RWPE1 (cell line): ENCODE data around the gene PSMC3.
A peak's percentile ranks its signal among the peaks of the same experiment; 100 is the strongest.

Experiments
- CTCF ChIA-PET: fragments of 350-600 bp; sonication (Branson Sonifier 250); formaldehyde crosslinking; extraction: SDS; loops from one replicate; lab custom pipeline; 2021; lab: Yijun Ruan, JAX
- POLR2A ChIA-PET: fragments of 400-600 bp; formaldehyde crosslinking; extraction: SDS; loops from one replicate; lab custom pipeline; 2020; ENCODE audit warnings: antibody characterized with exemption; ENCODE audit not compliant: low non-redundant PET; lab: Yijun Ruan, JAX
- DNase-seq: peaks from one replicate; pipeline ENCODE4 v3.0.0; 2012; ENCODE audit warnings: low spot score
- H3K27ac ChIP-seq: fragments of 450-650 bp; 2 replicates; pipeline ENCODE4 v1.5.1; 2017
- TF ChIP-seq, protein P1 (sequence below): fragments of 450-650 bp; conservative IDR thresholded peaks from 2 replicates; pipeline ENCODE4 v1.5.1; 2017; ENCODE audit warnings: low read depth, mild to moderate bottlenecking

The PSMC3 gene

DNA sequence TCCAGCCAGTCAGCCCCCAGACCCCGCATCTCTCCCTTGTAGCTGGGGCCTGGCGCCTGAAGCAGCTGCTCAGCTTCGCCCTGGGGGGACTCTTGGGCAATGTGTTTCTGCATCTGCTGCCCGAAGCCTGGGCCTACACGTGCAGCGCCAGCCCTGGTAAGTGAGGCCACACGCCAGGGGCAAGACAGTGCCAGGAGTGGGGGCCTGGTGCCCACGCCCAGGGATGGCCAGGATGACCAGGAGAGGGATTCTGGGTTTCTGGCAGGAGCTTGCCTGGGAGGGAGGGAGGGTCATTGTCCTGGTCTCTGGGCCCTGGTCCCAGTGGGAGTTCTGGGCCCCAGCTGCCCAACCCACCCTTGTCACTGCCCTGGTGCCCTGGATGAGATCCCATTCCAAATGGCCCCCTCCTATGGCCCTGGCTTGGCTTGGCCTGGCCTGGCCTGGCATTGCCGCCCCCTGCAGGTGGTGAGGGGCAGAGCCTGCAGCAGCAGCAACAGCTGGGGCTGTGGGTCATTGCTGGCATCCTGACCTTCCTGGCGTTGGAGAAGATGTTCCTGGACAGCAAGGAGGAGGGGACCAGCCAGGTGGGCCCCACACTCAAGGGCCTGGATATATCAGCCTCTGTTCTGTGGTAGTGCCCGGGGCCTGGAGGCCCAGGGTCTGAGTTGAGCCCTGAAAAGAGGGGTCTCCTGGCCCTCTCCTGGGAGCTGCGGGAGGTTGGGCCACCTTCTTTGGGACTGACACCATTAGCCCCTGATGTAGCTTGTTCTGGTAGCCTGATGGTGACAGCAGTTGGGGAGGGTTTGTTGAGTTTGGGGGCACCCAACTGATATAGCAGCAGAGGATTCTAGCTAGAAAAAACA, 14.1 kb downstream of the PSMC3 start:
- ChIA-PET POLR2A (interaction anchor here (0.5 to 0.6 kb wide), 3 partner anchors 10 to 91 kb away, joined by 3 read pairs; no protein-coding TSS in a partner anchor), CTCF (interaction anchor here (0.6 to 1.4 kb wide), 6 partner anchors 10 to 249 kb away, joined by 3 to 7 read pairs (median 4); no protein-coding TSS in a partner anchor)
- no peak for DNase-seq
- H3K27ac ChIP-seq = peak overlapping the region; percentile 97
- TF ChIP-seq, protein P1, sequence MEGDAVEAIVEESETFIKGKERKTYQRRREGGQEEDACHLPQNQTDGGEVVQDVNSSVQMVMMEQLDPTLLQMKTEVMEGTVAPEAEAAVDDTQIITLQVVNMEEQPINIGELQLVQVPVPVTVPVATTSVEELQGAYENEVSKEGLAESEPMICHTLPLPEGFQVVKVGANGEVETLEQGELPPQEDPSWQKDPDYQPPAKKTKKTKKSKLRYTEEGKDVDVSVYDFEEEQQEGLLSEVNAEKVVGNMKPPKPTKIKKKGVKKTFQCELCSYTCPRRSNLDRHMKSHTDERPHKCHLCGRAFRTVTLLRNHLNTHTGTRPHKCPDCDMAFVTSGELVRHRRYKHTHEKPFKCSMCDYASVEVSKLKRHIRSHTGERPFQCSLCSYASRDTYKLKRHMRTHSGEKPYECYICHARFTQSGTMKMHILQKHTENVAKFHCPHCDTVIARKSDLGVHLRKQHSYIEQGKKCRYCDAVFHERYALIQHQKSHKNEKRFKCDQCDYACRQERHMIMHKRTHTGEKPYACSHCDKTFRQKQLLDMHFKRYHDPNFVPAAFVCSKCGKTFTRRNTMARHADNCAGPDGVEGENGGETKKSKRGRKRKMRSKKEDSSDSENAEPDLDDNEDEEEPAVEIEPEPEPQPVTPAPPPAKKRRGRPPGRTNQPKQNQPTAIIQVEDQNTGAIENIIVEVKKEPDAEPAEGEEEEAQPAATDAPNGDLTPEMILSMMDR = peak; percentile 67

DNA sequence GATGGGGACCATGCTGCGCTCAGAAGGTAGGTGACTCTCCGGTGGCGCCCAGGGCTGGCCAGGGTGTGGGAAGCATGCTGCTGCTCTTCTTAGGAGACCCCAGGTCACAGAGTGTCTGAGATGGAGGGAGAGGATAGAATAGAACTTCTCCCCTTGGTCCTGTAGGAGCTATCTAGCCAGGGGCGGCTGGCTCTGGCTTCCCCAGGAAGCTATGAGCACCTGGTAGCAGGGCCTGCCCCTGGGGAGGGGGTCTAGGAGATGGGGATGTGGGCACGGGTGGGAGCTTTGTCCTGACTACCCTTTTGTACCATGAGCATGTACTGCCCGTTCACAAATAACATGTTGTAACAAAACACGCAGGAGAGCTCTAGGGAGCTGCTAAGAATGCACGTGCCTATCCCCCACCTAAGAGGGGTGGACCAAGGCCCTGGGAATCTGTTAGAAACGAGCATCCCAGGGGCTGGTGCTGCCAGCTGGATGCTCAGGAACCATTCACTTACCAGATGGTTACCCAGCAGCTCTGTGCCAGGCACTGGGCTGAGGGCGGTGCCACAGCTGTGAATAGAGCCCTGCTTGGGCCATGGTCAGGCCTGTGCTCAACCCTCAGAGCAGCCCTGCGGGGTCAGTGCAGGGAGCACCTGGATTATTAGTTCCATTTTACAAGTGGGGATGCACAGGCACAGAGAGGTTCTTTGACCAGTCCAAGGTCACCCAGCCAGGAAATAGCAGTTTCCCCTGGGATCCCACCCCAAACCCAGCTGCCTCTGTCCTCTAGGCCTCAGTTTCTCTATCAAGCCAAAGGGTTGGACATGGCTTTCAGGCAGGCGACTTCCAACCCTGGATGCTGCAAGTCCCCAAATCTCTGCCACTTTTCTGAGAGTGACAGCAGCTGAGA, 15.6 kb downstream of the PSMC3 start:
- CTCF ChIA-PET = interaction anchor here (0.5 to 2.3 kb wide), 5 partner anchors 37 to 499 kb away, joined by 3 to 9 read pairs (median 3); no protein-coding TSS in a partner anchor
- no peak for DNase-seq
- TF ChIP-seq, protein P1 = no peak
- POLR2A ChIA-PET = no interaction called here
- H3K27ac ChIP-seq = peak overlapping the region; percentile 97

DNA sequence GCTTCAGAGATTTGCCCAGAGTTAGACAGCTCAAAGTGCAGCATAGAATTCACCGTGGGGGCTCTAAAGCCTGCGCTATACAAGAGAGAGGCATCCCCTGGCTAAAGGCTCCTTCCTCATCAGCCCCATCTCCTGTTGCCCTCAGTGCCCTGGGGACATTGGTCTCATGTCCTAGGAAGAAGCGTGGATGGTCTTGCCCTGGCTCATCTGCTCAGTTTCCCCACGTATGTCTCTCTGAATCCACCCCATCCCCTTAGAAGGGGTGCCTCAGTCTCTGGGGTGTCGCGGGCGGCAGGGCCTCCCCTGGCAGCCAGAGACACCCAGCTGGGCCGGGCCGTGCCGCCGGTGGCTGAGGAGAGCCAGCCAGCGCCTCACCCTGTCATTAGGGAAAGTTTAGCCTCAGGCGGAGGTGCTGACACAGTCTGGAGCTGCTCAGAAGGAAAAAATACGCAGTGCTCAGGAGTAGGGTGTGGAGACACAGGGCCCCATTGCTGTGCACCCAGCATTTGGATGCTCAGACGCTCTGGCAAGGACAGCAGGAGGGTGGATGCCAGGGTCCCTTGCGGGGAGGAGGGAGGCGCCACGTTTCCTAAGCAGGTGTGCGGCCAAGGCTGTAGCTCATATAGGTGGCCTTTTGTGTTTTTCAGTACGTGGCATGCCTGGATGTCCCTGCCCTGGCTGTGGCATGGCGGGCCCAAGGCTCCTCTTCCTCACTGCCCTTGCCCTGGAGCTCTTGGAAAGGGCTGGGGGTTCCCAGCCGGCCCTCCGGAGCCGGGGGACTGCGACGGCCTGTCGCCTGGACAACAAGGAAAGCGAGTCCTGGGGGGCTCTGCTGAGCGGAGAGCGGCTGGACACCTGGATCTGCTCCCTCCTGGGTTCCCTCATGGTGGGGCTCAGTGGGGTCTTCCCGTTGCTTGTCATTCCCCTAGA, 16.5 kb downstream of the PSMC3 start:
- peak overlapping the region; percentile 97 for H3K27ac ChIP-seq
- peak; percentile 45 for DNase-seq
- TF ChIP-seq, protein P1 = no peak
- CTCF ChIA-PET = interaction anchor here (0.6 to 2.3 kb wide), 4 partner anchors 25 to 55 kb away, joined by 3 to 9 read pairs (median 4); no protein-coding TSS in a partner anchor
- POLR2A ChIA-PET = interaction anchor here (0.5 kb wide), 1 partner anchor 226 kb away, joined by 3 read pairs; no protein-coding TSS in a partner anchor

DNA sequence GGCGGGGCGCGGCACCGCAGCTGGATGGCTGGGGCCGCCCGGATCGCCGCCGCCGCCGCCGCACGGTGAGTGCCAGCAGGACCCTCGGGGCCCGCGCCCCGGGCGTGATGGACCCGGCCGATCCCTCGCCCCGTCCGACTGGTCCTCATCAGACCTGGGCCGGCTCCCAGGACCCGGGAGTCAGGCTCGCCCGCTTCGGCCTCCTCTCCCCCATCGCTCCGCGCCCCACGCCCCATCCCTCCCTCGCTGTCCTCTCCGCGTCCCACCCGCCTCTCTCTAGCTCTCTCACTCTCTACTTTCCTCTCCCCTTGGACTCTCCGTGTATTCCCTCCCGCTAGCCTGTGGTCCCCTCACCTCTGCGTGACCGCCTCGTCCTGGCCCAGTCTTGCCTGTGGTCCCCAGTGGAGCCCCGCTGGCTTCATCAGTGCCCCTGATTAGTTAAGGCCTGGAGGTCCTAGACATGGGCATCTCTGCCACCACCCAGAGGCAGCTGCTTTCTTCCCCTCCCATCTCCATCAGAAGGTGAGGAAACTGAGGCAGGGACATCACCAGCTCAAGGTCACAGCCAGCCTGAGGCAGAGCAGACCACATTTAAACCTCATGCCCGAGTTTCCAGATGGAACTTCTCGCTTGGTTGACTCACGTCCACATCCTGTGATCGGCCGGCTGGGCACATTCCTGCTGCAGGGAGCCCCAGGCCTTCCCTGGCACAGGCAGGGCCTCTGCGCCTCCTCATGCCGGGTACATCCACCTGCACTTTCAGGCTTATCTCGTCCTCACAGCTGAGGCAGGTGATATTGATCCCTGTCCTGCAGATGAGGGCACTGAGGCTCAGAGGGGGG, 17.4 kb downstream of the PSMC3 start:
- POLR2A ChIA-PET = interaction anchor here (0.5 to 0.6 kb wide), 2 partner anchors 116 to 225 kb away, joined by 3 read pairs; no protein-coding TSS in a partner anchor
- CTCF ChIA-PET = interaction anchor here (0.6 to 2.3 kb wide), 4 partner anchors 26 to 77 kb away, joined by 3 to 9 read pairs (median 4); no protein-coding TSS in a partner anchor

More for the DNA sequence above, 17.4 kb downstream of the PSMC3 start:
- peak; percentile 87 for DNase-seq
- peak overlapping the region; percentile 97 for H3K27ac ChIP-seq
- TF ChIP-seq, protein P1 = no peak
